IMR-90 (cell line): ENCODE results near the gene KRTAP5-4. TPM values are rescaled to one million over a fixed set of nuclear protein-coding genes. Genes with fewer than 3 reads are reported as not detected.

Experiments
- ATAC-seq: fragments of 200-7000 bp; cut with Tn5 transposase; 2 replicates; pipeline ENCODE4 v1.9.1; 2020; ENCODE audit warnings: low read depth, mild to moderate bottlenecking, moderate library complexity
- BruUV-seq: library from RNA; stranded (reverse); fragments of 400-500 nt; replicated peaks from 2 replicates; lab custom pipeline; 2021; lab: Mats Ljungman, UMichigan
- CTCF ChIA-PET: fragments of 300-600 bp; formaldehyde crosslinking; extraction: SDS; loops from one replicate; lab custom pipeline; 2021; ENCODE audit warnings: antibody characterized with exemption; lab: Yijun Ruan, JAX
- POLR2A ChIA-PET: fragments of 300-600 bp; sonication (Branson Sonifier 250); formaldehyde crosslinking; loops from one replicate; lab custom pipeline; 2022; ENCODE audit warnings: antibody characterized with exemption; ENCODE audit not compliant: unreplicated experiment; lab: Charles Lee
- DNase-seq: peaks from one replicate; pipeline ENCODE4 v3.0.0; 2013
- H2AFZ ChIP-seq: replicated peaks from 2 replicates; pipeline ENCODE3; 2013; ENCODE audit warnings: low read length, mild to moderate bottlenecking; ENCODE audit not compliant: poor library complexity
- H2AK5ac ChIP-seq: 2 replicates; pipeline ENCODE4 v1.6.1; 2013; ENCODE audit warnings: low read depth, low read length, inconsistent platforms
- H2AK9ac ChIP-seq: replicated peaks from 2 replicates; pipeline ENCODE3; 2013; ENCODE audit warnings: mild to moderate bottlenecking, low read depth, low read length, moderate library complexity; ENCODE audit not compliant: poor library complexity
- H2BK120ac ChIP-seq: 2 replicates; pipeline ENCODE4 v1.6.1; 2013; ENCODE audit warnings: low read depth, low read length, inconsistent platforms
- H2BK15ac ChIP-seq: 3 replicates; pipeline ENCODE4 v1.6.1; 2013; ENCODE audit warnings: low read depth, low read length, inconsistent platforms
- H2BK20ac ChIP-seq: 2 replicates; pipeline ENCODE4 v1.6.1; 2013; ENCODE audit warnings: low read depth, mild to moderate bottlenecking, inconsistent platforms, low read length, moderate library complexity
- H2BK5ac ChIP-seq: 2 replicates; pipeline ENCODE4 v1.6.1; 2013; ENCODE audit warnings: mild to moderate bottlenecking, low read depth, low read length, inconsistent platforms; ENCODE audit not compliant: poor library complexity, severe bottlenecking
- H3K14ac ChIP-seq: replicated peaks from 2 replicates; pipeline ENCODE4 v1.6.1; 2013; ENCODE audit warnings: low read depth, low read length, inconsistent platforms
- H3K18ac ChIP-seq: 2 replicates; pipeline ENCODE4 v1.6.1; 2013; ENCODE audit warnings: low read depth, low read length, control low read depth
- H3K23ac ChIP-seq: 2 replicates; pipeline ENCODE4 v1.6.1; 2013; ENCODE audit warnings: low read depth, low read length, inconsistent platforms
- H3K27ac ChIP-seq: 2 replicates; pipeline ENCODE4 v1.5.1; 2013; ENCODE audit warnings: mild to moderate bottlenecking, control low read depth, low read length; ENCODE audit not compliant: insufficient read depth
- H3K27me3 ChIP-seq: 2 replicates; pipeline ENCODE4 v1.6.1; 2013; ENCODE audit warnings: low read length; ENCODE audit not compliant: control insufficient read depth, insufficient read depth
- H3K36me3 ChIP-seq: 2 replicates; pipeline ENCODE4 v1.6.1; 2013; ENCODE audit warnings: low read length, mixed read lengths; ENCODE audit not compliant: control insufficient read depth, insufficient read depth
- H3K4ac ChIP-seq: 2 replicates; pipeline ENCODE4 v1.6.1; 2013; ENCODE audit warnings: low read depth, low read length, inconsistent platforms
- H3K4me1 ChIP-seq: 2 replicates; pipeline ENCODE4 v1.6.1; 2013; ENCODE audit warnings: low read length, mixed read lengths; ENCODE audit not compliant: control insufficient read depth, insufficient read depth
- H3K4me2 ChIP-seq: 2 replicates; pipeline ENCODE4 v1.6.1; 2013; ENCODE audit warnings: low read depth, mild to moderate bottlenecking, control low read depth, low read length, moderate library complexity
- H3K4me3 ChIP-seq: 2 replicates; pipeline ENCODE4 v1.5.1; 2013; ENCODE audit warnings: low read depth, mild to moderate bottlenecking, control low read depth, low read length, moderate library complexity; ENCODE audit not compliant: insufficient read depth
- H3K56ac ChIP-seq: 2 replicates; pipeline ENCODE4 v1.6.1; 2013; ENCODE audit warnings: low read length, inconsistent platforms; ENCODE audit not compliant: insufficient read depth; ENCODE audit errors: extremely low read depth
- H3K79me1 ChIP-seq, 2 experiments: 2 replicates each; pipeline ENCODE4 v1.6.1; 2013; ENCODE audit warnings: low read length in 2 of 2, inconsistent platforms in 1 of 2, low read depth in 1 of 2
- H3K9ac ChIP-seq: 2 replicates; pipeline ENCODE4 v1.6.1; 2013; ENCODE audit warnings: low read depth, low read length, control low read depth
- H3K9me1 ChIP-seq: 2 replicates; pipeline ENCODE4 v1.6.1; 2013; ENCODE audit warnings: low read length, inconsistent platforms; ENCODE audit not compliant: insufficient read depth
- H3K9me3 ChIP-seq: 2 replicates; pipeline ENCODE4 v1.6.1; 2013; ENCODE audit warnings: low read length; ENCODE audit not compliant: control insufficient read depth, insufficient read depth
- H4K20me1 ChIP-seq: 2 replicates; pipeline ENCODE4 v1.6.1; 2013; ENCODE audit warnings: low read length, inconsistent platforms; ENCODE audit not compliant: insufficient read depth
- H4K5ac ChIP-seq: 2 replicates; pipeline ENCODE4 v1.6.1; 2013; ENCODE audit warnings: mild to moderate bottlenecking, low read depth, low read length, control low read depth
- H4K8ac ChIP-seq, 2 experiments: 2 replicates each; pipeline ENCODE4 v1.6.1; 2013; ENCODE audit warnings: low read depth in 2 of 2, low read length in 2 of 2, control low read depth in 1 of 2, inconsistent platforms in 1 of 2
- H4K91ac ChIP-seq: 2 replicates; pipeline ENCODE4 v1.6.1; 2013; ENCODE audit warnings: low read depth, low read length, inconsistent platforms; ENCODE audit not compliant: insufficient read depth
- CEBPB ChIP-seq: IDR thresholded peaks from 2 replicates; pipeline ENCODE4 v1.6.1; 2012; ENCODE audit warnings: low read depth, low read length, improper control_type of control experiment
- CHD1 ChIP-seq: IDR thresholded peaks from 2 replicates; pipeline ENCODE4 v1.6.1; 2012; ENCODE audit warnings: low read depth, low read length, improper control_type of control experiment
- ELK1 ChIP-seq: fragments of 150-350 bp; IDR thresholded peaks from 2 replicates; pipeline ENCODE4 v1.6.1; 2016; ENCODE audit warnings: low read depth, mild to moderate bottlenecking, low read length, moderate library complexity, borderline replicate concordance
- FOS ChIP-seq: fragments of 150-350 bp; IDR thresholded peaks from 2 replicates; pipeline ENCODE4 v1.6.1; 2016; ENCODE audit warnings: low read depth, low read length
- MAFK ChIP-seq: IDR thresholded peaks from 2 replicates; pipeline ENCODE4 v1.6.1; 2012; ENCODE audit warnings: low read depth, low read length, improper control_type of control experiment
- MXI1 ChIP-seq: IDR thresholded peaks from 2 replicates; pipeline ENCODE4 v1.6.1; 2012; ENCODE audit warnings: low read depth, mild to moderate bottlenecking, low read length, moderate library complexity, borderline replicate concordance
- NFE2L2 ChIP-seq: fragments of 150-350 bp; IDR thresholded peaks from 2 replicates; pipeline ENCODE4 v1.6.1; 2016; ENCODE audit warnings: low read depth, mild to moderate bottlenecking, low read length
- RAD21 ChIP-seq: IDR thresholded peaks from 2 replicates; pipeline ENCODE4 v1.6.1; 2012; ENCODE audit warnings: low read length, improper control_type of control experiment
- WGBS, 2 experiments: methylation state at CpG; one replicate each; pipeline versions ENCODE4 v1.1.5 to v1.1.7; 2013; ENCODE audit warnings: missing lambda C conversion rate in 2 of 2; ENCODE audit not compliant: insufficient read length in 1 of 2; ENCODE audit errors: extremely low coverage in 2 of 2; 5-methylcytosine and 5-hydroxymethylcytosine counted together
- dilution Hi-C: fragments of 300-500 bp; cut with HindIII; formaldehyde crosslinking; loops from one replicate; pipeline ENCODE4 v1.14.3; 2018; ENCODE audit warnings: low sequenced_read_pairs; ENCODE audit not compliant: unreplicated experiment
- in situ Hi-C: fragments of 300-500 bp; cut with MboI; formaldehyde crosslinking; loops from 3 replicates; pipeline ENCODE4 v1.14.3; 2019; ENCODE audit warnings: low sequenced_read_pairs, inconsistent platforms, mixed read lengths
- intact Hi-C: fragments of 100-400 bp; cut with micrococcal nuclease; formaldehyde crosslinking; loops from 2 replicates; pipeline ENCODE4 v1.10.0; 2022
- polyA plus RNA-seq, 3 experiments: library from polyadenylated mRNA; depleted of rRNA; stranded (reverse); fragments of >200 nt; gene quantifications; 2 replicates each; pipeline ENCODE4 v1.2.3, GENCODE V29; 2012; ENCODE audit warnings: low replicate concordance in 1 of 3
- total RNA-seq: library from RNA; depleted of rRNA; stranded (reverse); fragments of >200 nt; gene quantifications from 2 replicates; pipeline ENCODE4 v1.2.3, GENCODE V29; 2012

KRTAP5-4 gene
- total and polyA plus RNA-seq, 2 of the 4 experiments (the other 2 are of a cell fraction) = not detected

GRCh38 chr11:1629326-1630185 lies 7.6 kb upstream of the KRTAP5-4 start, which contains the start of gene KRTAP5-5:
TSS of gene KRTAP5-5 (plus strand) at chr11:1629775. CDS start at chr11:1629841, 66 bp downstream.
- no peak within 1 kb of the TSS for H4K91ac ChIP-seq
- H3K4me1 ChIP-seq = no peaks in the 10 kb centered on the region
- no peaks in the 10 kb centered on the region for H3K9me1 ChIP-seq
- no peak for DNase-seq
- H2BK15ac ChIP-seq = no peak within 1 kb of the TSS
- H2BK5ac ChIP-seq = no peak within 1 kb of the TSS
- no peak within 1 kb of the TSS for H3K4me2 ChIP-seq
- H4K20me1 ChIP-seq = no peaks in the 10 kb centered on the region; the same call in 1 of the 2 replicates
- intact Hi-C loops (loop anchor here (2.0 kb wide), 1 partner anchor 83 kb away; no protein-coding TSS in a partner anchor), dilution Hi-C loops (no loop called here), in situ Hi-C loops (no loop called here)
- CTCF ChIA-PET = interaction anchor here (1.3 to 1.6 kb wide), 2 partner anchors 23 to 34 kb away, joined by 4 to 5 read pairs; no protein-coding TSS in a partner anchor
- POLR2A ChIA-PET = no interaction called here
- H3K14ac ChIP-seq = no peak within 1 kb of the TSS
- H3K79me1 ChIP-seq = no peaks in the 10 kb centered on the region
- no peak within 1 kb of the TSS for H3K4me3 ChIP-seq
- TF ChIP-seq RAD21 (no peak), CEBPB (no peak), NFE2L2 (no peak), MAFK (no peak), ELK1 (no peak), FOS (no peak), MXI1 (no peak), CHD1 (no peak)
- H2AFZ ChIP-seq = peak within 1 kb of the TSS; percentile 9
- ATAC-seq = no peak
- H3K27ac ChIP-seq = no peak within 1 kb of the TSS
- no peak within 1 kb of the TSS for H3K56ac ChIP-seq
- H4K5ac ChIP-seq = no peak within 1 kb of the TSS
- no peak within 1 kb of the TSS for H3K9ac ChIP-seq
- H3K23ac ChIP-seq = no peak within 1 kb of the TSS
- no peak within 1 kb of the TSS for H2AK9ac ChIP-seq
- H2AK5ac ChIP-seq = no peak within 1 kb of the TSS
- no peaks in the 10 kb centered on the region for H3K36me3 ChIP-seq
- no peak within 1 kb of the TSS for H3K18ac ChIP-seq
- WGBS, 2 experiments = 61% methylated on average over 6 of the region's 26 CpGs; no CpG with 5 or more reads in 1 of the 2 experiments
- no peak within 1 kb of the TSS for H4K8ac ChIP-seq
- H3K9me3 ChIP-seq = no peaks in the 10 kb centered on the region
- H3K4ac ChIP-seq = no peak within 1 kb of the TSS
- H2BK20ac ChIP-seq = no peak within 1 kb of the TSS
- peaks cover 66% of the 10 kb centered on the region for H3K27me3 ChIP-seq
- no TSS peak for BruUV-seq
- H2BK120ac ChIP-seq = no peak within 1 kb of the TSS
